Ecto neural progenitor cell (in vitro differentiated cells): Measurements from ENCODE around the gene NIFK.
"Not testable (repeated sequence)": the region's sequence is repeated elsewhere in the genome, so short reads cannot be mapped to it uniquely, and the experiment has no call there.

Experiments used
- DNase-seq: peaks from one replicate; pipeline ENCODE4 v3.0.0-alpha.2; 2018; ENCODE audit warnings: low spot score

The NIFK gene

DNA sequence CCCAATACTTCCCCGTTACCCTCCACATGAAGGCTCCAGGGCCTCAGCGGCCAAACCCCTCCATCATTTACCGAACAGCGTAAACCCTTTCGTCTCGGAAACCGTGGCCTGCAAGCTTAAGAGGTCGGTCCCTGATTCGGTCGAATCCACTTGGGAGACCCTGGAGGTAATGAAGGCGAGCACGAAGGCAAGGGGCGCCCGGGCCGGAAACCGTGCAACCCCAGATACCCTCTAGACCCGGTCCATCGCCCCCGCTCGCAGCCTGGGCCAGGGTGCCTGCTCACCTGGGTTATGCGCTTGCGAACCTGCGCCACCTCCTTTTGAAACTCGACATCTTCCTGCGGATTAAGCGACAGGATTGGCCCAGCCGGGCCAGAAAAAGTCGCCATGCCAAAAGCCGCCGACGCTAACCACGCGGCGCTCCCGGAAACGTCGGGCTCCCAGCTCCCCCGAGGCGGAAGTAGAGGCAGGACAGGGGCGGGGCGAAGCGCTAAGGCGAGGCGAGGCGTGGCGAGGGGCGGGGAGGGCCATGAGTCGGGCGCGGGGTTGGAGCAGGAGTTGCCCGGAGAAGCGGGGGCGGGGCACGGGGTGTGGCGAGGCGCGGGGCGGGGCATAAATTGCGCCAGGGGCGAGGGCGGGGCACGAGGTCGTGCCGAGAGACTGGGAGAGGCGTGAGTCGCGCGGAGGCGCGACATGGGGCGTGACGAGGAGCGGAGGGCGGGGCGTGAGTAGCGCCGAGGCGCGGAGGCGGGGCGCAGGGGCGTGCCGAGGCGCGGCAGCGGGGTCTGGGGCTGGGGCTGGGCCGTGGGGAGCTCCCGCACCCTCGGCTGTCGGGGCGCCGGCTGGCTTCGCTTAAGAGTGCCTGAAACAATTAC is at the start of gene NIFK:
Gene NIFK, minus strand, starts transcription at position 414 of the 875 bp plus-strand sequence. Its CDS starts 25 bp downstream, at position 389.
- peak; percentile 100 for DNase-seq

DNA sequence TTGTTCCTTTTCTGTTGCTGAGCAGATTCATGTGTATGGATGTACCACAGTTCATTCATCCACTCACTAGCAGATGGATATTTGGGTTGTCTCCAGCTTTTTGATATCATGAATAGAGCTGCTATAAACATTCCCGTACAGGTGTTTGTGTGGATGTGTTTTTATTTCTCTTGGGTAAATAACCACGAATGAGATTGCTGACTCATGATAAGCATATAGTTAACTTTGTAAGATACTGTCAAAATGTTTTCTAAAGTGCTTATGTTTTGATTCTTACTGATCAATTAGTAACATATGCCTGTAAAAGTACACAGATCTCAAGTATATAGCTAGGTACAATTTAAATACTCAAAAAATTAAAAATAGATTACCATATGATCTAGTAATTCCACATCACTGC is 46.5 kb upstream of the NIFK start:
- no peak for DNase-seq

DNA sequence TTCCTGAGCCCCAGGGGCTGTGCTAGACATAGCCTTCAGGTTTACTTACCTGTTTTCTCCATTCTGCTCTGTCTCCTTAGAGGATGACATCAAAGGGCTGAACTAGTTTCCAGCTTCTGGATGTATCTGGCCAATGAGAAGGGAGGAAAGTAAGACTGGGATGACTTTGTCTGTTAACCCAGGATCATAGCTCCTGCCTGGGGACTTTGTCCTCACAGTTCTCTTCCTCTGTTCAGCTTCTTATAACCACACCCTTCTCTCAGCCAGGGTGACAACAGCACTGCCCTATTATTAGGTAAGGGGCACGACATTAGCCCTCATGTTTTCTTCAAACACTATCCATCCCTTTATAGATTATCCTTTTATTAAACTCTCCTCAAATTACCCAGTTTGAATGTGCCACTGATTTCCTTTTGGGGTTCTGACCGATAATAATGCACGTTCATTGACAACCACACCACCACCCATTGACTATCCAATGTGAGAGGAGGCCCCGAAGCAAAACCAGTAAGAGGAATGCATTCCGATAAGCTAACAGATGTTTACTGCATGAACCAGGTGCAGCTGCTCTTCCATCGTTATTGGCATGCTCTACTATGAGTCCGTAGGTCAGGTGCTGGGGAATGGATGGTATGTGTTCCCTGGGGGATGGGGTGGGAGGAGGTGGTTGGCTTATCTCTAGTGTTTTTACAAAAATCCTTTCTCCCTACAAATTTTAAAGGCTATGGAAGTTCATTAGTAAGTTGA is 42.2 kb upstream of the NIFK start:
- DNase-seq: no peak

DNA sequence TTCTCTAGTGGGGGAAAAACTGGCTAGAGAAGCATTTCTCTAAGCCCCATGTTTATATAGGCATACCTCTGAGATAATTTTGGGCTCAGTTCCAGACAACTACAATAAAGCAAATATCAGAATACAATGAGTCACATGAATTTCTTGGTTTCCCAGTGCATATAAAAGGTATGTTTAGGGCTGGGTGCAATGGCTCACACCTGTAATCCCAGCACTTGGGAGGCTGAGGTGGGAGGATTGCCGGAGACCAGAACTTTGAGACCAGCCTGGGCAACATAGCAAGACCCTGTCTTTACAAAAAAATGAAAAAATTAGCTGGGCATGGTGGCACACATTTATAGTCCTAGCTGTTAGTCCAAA is 41.0 kb upstream of the NIFK start:
- DNase-seq: no peak

DNA sequence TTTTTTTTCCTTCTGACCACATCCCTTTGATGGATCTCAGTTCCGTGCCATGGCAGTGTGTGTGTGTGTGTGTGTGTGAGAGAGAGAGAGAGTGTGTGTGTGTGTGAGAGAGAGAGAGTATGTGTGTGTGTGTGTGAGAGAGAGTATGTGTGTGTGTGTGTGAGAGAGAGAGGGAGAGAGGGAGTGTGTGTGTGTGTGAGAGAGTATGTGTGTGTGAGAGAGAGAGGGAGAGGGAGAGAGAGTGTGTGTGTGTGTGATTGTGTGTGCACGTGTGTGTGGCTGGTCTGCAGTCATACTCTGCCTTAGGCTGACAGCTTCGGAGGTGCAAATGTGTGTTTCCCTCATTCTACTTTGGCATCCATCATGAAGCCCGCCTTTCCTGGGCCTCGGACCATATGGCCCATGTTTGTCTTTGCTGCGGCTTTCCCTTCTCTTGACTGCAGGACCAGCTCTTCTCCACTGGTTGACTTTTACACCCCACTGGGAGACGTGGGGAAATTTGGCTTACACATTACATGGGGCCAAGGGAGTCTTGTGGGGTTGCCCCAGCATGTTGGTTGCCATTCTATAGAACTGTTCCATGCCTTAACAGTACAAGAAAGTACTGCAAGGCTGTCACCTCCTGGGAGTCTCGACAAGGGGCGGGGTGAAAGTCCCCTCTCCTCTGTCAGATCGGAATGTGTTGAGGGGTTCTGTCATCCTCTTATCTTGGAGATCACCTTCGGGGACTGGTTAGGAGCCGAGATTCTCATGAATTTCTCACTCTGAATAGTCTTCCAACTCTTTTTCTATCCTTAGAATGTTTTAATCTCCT is 40.4 kb upstream of the NIFK start:
- no peak for DNase-seq

DNA sequence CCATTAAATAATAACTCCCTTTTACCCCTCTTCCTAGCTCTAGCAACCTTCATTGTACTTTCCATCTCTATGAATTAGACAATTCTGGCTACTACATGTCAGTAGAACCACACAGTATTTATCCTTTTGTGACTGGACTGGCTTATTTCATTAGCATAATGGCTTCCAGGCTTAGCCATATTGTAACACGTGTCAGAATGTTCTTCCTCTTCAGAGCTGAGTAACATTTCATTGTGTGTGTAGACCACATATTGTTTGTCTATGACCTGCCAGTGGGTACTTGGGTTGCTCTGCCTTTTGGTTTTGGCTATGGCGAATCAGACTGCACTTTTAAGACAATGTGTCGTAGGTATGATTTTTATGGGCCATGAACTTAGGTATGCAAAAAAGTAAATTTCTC is 39.7 kb upstream of the NIFK start:
- no peak for DNase-seq

DNA sequence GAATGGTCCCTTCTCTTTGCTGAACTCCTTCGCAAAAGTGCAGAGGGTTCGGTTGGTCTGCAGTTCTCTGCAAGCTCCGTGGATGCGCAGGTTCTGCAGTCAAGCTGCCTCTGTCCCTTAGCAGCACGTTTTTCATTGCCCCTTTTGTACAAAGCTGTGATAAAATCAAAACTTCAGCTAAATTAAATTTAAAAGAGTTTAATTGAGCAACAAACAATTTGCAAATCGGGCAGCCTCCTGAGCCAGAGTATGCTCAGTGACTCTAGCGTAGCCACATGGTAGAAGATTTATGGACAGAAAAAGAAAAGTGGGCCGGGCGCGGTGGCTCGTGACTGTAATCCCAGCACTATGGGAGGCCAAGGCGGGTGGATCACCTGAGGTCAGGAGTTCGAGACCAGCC is 37.6 kb upstream of the NIFK start:
- DNase-seq: no peak

DNA sequence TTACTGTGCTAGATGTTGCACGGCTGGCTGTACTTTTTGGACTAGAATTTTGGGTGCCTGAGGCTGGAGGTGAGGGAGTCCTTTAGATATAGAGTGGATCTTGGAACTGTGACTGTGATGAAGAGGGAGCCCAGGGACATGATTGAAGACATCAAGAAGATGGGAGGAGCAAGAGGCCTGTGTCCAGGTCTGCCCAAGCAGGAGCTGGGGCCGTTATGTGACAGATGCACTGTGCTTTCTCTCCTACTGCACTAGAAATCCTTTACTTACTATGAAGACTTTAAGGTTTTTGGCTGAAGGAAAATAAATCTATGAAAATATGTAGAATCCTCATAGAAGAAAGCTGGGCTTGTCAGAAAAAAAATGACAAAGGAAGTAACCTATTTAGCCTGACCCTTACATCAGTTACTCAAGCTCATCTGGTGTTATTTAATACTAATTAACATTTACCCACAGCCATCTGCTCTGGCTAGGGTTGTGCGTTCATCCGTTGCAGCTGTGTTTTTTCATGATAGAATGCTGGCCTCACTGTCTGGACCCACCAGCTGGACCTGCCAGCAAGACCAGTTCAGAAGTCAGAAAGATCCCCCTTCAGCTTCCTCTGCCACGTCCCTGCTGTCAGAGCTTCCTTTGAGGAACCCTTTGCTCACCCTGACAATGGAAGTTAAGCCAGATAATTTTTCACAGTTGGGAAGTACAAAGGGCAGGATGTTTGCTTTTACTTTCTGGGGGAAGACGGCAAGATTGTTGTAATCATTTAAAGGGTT is 35.5 kb upstream of the NIFK start:
- no peak for DNase-seq

DNA sequence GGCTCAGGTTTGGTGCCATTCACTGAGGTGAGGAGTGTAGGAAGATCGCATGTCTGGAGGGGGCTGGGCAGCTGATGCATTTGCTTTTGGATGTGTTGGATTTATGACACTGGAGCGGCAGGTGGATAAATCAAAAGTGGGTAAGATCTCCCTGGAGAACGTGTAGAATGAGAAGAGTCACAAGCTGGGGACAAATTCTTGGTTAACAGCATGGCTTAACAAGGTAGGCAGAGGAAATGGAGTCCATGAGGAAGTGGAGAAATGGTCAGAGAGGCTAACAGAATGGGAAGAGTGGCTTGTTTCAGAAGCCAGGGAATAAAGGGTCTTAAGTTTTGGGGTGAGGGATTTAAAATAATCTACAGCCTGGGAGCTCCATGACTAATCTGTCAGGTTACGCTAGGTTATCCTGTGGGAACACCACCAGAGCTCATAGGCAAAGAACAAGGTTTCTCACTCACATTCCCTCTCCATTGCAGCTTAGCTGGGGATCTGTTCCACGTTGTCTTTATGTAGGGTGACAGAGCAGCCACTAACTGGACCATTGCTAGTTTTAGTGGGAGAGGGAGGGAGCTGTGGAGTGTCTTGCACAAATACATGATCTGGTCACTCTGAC is 31.6 kb upstream of the NIFK start:
- no peak for DNase-seq

DNA sequence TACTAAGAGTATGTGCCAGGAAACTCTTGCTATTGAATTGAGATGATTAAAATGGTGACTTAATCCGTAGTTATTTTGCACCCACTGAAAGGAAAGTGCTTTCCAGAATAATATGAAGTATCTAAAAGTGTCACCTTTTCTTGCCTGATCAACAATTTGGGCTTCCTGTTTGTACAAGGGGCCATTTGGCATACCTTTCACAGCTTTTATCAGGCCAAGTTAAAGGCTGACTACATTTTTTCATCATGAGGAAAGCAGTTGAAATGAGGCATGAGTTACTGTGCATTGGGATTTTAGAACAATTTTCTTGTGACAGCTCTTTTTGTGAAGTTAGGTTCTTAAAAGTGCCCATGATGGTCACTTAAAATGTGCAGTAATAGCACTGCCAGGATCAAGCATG is 29.9 kb upstream of the NIFK start:
- no peak for DNase-seq

DNA sequence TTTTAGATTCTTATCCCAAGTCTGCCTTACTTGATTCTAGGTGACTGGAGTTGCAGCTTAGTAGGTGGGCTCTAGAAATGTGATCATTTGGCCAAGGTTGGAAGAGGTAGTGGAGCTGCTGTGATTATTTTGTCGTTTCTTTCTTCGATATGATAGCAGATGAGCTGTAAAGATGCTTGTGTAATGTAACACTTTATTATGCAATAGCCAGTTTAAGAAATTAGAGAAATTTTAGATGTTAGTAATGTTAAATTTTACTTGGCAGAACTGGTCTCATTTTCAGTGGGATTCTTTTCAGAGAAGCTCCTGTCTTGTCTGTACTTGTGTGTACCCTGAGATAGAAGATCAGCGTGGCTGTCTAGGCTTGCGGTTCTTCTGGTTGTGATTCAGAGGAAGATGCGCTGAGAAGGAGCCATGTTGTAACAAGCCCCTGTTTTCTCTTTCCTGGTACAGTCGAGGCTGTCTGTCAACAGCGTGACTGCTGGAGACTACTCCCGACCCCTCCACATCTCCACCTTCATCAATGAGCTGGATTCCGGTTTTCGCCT is 28.1 kb upstream of the NIFK start:
- DNase-seq: no peak

DNA sequence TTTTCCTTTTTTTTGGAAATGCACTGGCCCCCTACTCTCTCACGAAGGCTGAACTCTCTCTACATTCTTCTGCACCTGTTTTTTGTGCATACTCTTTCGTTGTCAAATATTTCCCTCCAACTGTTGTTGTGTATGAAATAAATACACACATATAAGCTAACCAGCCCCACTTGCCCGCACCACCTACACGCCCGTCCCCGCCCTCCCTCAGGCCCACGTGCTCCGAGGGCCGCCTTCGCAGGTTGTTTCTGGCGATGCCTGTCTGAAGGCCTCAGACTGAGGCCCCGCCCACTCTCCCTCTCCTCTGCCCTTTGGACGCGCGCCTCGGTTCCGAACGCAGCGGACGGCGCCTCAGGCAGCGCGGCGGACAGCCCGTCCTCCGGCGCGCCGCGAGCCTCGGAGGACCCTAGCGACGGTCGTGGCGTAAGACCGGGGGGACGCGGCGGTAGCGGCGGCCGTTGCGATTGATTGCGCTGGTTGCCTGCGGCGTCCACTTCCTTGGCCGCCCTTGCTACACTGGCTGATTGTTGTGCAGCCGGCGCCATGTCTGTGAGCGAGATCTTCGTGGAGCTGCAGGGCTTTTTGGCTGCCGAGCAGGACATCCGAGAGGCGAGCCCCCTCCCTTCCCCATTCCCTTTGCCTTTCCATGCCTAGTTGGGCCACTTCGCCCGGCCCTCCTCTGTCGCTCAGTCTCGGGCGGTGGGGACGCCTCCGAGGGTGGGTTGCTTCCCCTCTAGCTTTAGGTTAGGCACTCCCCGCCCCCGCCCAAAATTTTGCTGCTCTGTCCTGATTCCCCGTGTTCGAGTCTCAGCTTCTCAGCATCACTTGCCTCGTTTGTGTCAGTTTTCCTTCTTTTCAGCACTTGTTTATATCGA is 18.8 kb upstream of the NIFK start, which contains the start of gene TSN:
Gene TSN, plus strand, starts transcription at position 415 of the 875 bp plus-strand sequence. Its CDS starts 129 bp downstream, at position 544.
- DNase-seq: peak; percentile 97

DNA sequence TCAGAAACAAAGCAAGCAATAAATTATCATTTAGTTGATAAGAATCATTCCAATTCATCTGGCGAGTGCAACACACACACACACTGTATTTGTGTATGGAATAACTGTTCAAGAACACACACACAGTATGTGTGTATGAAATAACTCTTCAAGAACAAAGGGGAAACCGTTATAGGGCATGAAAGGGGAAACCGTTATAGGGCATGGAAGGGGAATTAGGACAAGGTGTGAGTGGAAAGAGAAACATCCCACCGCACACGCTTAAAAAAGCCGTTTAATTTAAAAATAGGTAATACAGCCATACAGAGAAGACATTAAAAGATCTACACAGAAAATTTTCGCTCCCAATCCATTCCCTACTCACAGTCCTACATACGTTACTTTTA is 18.2 kb upstream of the NIFK start:
- no peak for DNase-seq

DNA sequence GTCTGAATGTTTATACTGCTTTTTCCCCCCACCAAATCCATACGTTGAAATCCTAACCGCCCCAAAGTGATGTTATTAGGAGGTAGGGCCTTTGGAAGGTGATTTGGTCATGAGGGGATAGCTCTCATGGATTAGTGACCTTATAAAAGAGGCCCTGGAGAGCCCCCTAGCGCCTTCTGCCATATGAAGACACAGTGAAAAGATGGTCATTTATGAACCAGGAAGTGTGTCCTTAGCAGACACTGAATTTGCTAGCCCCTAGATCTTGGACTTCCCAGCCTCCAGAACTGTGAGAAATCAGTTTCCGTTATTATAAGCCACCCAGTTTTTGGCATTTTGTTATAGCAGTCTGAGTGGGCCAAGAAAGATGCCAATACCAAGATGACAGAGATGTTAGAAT is 11.5 kb upstream of the NIFK start:
- DNase-seq: no peak

DNA sequence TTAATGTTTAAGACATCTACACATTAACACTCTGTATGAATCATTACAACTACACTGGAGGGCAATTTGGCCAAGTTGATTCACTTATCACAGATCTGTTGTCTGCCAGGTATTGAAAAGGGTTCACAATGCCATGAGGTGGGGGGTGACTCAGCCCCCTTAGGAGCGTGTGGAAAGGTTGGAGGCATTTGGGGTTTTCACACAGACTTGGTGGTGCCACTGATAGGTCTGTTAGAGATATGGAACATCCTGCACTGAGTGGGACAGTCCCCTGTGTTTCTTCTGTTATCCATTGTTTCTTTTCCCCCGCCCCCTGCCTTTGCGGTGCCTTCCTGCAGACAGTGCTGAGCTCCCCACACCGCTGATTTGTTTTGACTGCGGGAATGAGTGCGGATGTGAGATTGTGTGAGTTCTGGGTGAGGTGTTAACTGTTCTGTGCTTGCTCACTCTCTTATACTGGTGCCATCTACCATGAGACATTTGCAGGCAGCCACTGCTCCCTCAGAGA is 9.4 kb upstream of the NIFK start:
- DNase-seq: no peak

DNA sequence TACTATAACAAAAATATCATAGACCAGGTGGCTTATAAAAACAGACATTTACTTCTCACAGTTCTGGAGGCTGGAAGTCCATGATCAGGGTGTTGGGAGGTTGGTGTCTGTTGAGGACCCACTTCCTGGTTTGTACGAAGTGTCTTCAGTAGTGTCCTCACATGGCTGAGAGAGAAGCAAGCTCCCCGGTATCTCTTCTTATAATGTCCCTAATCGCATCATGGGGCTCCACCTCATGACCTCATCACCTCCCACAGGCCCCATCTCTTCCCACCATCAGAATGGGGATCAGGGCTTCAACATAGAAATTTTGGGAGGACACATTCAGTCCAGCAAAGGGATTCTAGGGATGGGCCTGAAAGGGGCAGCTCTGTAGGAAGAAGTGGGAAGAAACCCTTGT is 4.8 kb upstream of the NIFK start:
- DNase-seq: no peak

DNA sequence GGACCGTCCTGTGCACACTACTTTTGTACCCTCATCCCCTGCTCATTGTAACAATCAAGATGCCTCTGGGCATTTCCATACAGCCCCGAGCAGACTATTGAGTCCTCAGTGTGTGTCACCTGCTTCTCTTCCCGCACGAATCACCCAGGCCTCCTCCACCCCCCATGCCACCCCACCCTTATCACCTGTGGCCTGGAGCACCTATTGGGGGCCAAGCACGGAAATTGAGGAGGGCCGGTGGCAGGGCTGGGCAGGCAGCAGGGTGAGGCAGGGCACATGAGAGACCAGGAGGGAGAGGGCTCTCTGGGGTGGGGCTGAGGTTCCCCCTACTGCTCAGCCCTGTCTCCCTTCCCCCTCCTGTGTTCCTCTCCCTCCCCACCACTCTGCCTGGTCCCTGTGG is 4.3 kb upstream of the NIFK start:
- no peak for DNase-seq

DNA sequence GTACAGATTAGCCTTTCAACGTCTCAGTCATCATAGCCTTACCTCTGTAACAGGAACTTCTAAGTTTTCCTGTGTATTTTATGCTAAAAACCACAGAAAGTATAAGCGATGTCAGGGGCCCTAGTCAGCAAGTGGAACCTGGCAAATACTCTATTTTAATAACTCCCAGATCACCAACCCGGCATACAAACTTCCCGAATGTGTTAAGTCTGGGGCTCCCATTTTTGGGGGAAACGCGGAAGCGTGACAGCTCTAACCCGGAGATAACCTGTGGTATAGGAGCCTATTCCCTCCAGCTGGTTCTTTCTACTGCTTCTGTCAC is 574 bp downstream of the NIFK start:
- DNase-seq: no peak

DNA sequence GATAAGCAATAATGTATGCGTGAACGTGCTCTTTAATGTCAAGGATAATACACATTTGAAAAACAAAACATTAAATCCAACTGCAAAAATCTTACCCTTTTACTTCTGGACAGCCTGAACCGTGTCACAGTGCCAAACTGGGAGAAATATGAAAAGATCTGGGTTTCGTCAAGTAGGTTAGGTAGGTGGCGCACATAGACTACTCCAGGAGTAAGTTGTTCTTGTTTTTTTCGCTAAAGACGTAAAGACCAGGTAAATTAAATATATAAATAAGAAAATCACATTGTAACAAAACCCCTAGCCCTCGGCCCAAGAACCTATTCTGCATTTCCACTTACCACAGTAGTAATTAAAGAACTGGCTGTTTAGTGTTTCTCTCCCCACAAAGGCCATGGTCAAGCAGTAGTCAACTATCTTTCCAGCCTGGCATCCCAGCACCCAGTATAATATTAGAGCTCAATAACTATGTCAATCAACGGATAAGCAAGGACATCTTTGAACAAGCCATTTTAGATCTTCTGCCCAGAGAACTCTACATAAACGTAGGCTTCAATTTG is 1.1 kb downstream of the NIFK start:
- no peak for DNase-seq

DNA sequence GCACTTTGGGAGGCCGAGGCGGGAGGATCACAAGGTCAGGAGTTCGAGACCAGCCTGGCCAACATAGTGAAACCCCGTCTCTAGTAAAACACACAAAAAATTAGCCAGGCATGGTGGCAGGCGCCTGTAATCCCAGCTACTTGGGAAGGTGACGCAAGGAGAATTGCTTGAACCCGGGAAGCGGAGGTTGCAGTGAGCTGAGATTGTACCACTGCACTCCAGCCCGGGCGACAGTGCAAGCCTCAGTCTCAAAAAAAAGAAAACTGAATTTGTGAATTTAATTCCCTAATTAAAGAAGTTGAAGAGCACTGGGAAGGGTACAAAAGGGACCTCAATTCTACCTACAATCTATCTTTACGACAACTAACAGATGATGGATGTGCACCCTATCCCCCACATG is 2.1 kb downstream of the NIFK start:
- not testable (repeated sequence) for DNase-seq
